ENCODE data around the gene FGF4.

FGF4 gene

DNA sequence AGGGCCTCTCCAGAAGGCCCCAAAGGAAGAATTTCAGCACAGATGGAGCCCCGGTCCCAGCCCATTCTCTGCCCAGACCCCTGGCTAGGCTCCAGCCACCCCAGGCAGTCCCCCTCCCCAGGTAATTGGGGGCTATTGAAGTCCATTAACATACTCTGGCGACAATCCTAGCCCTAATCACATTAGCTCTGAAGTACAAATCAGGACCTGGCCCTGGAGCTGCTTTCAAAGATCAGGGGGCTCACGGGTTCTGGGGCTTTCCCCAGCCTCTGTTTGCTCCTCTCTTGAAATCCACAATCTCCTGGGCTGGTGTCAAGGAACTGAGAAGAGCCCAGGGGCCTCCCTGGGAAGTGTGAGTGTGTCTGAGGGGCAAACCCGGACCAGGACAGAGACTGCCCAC lies 22.3 kb downstream of the FGF4 start:
- H3K4me3 Mint-ChIP-seq = no peak overlapping the region
- peaks cover 8% of the 10 kb centered on the region for H3K4me1 Mint-ChIP-seq
- no peak for DNase-seq
- peaks cover 5% of the 10 kb centered on the region for H3K36me3 Mint-ChIP-seq (ENCODE audit: low read depth)
- TF ChIP-seq, protein P1, sequence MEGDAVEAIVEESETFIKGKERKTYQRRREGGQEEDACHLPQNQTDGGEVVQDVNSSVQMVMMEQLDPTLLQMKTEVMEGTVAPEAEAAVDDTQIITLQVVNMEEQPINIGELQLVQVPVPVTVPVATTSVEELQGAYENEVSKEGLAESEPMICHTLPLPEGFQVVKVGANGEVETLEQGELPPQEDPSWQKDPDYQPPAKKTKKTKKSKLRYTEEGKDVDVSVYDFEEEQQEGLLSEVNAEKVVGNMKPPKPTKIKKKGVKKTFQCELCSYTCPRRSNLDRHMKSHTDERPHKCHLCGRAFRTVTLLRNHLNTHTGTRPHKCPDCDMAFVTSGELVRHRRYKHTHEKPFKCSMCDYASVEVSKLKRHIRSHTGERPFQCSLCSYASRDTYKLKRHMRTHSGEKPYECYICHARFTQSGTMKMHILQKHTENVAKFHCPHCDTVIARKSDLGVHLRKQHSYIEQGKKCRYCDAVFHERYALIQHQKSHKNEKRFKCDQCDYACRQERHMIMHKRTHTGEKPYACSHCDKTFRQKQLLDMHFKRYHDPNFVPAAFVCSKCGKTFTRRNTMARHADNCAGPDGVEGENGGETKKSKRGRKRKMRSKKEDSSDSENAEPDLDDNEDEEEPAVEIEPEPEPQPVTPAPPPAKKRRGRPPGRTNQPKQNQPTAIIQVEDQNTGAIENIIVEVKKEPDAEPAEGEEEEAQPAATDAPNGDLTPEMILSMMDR (IDR thresholded peaks at IDR 0.05) = no peak
- H3K27ac Mint-ChIP-seq = no peak overlapping the region
- peaks cover 8% of the 10 kb centered on the region for H3K9me3 Mint-ChIP-seq
- peaks cover 13% of the 10 kb centered on the region for H3K27me3 Mint-ChIP-seq (ENCODE audit: low read depth, poor library complexity)

DNA sequence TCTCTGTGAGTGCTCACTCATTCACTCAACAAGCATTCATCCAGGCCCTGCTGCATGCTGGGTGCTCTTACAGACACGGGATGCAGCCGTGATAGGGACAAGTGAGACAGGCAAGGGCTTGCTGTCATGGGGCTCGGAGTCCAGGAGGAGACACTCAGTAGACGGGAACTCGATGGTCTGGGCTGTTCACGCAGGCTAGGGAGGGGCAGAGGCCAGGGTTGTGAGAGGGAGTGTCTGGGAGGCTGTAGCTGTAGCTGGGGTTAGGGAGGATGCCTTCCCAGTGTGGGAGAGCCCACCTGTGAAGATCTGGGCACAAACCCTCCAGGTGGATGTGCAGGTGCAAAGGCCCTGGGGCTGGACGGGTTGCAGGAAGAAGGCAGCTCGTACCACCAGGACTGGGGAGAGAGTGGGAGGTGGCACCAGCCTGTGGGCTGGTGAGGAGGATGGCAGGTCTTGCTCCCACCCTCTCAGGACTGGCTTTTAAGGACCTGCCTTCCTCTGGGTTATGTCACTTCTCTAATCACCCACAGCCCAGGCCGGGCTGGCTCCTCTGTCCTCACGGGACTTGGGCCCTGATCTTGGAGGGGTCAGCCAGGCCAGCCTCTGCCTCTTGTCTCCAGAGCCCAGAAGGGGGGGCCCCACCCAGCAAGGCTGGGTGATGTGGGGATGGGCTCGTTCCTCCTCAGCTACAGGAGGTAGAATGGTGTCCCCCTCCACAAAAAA lies 24.1 kb downstream of the FGF4 start:
- Mint-ChIP-seq H3K4me3 (no peak overlapping the region), H3K9me3 (peaks cover 3% of the 10 kb centered on the region), H3K27ac (no peak overlapping the region), H3K36me3 (ENCODE audit: low read depth) (peaks cover 1% of the 10 kb centered on the region), H3K4me1 (peaks cover 24% of the 10 kb centered on the region), H3K27me3 (ENCODE audit: low read depth, poor library complexity) (peaks cover 10% of the 10 kb centered on the region)
- no peak for DNase-seq
- TF ChIP-seq, protein P1 (IDR thresholded peaks at IDR 0.05) = no peak

DNA sequence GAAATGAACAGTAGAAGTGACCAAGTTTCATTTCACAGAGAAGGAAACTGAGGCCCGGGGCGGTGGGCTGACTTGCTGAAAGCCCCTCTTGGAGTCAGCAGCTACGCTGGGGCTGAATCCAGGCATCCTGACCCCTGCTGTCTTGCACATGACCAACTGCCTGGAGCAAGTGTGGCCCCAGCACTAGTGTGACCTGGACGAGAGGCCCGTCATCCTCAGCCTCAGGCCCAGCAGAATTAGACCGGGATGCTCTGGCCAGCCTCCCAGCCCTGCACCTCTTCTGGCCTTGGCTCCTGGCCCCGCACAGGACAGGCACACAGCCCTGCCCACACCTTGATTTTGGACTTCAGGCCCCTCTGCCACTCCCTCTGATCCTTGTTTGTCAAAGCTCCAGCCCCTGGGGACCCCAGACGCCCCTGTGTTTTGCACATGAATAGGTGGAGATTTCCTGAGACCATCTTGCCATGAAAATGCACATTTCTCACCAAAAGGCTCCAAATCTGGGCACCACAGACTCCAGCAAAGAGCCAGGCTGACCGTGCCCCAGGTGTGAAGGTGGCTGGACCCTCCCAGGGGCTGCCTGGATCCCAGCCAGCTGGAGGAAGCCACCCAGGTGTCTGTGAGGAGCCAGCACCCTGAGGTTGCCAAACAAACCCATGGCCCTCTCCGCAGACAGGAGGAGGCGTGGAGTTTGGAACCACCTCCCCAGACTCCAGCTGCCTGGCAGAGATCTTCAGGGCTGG lies 24.9 kb downstream of the FGF4 start:
- Mint-ChIP-seq H3K4me3 (no peak overlapping the region), H3K4me1 (peaks cover 30% of the 10 kb centered on the region), H3K36me3 (ENCODE audit: low read depth) (no peaks in the 10 kb centered on the region), H3K27ac (no peak overlapping the region), H3K9me3 (no peaks in the 10 kb centered on the region), H3K27me3 (ENCODE audit: low read depth, poor library complexity) (peaks cover 10% of the 10 kb centered on the region)
- TF ChIP-seq, protein P1 (IDR thresholded peaks at IDR 0.05) = no peak
- no peak for DNase-seq

DNA sequence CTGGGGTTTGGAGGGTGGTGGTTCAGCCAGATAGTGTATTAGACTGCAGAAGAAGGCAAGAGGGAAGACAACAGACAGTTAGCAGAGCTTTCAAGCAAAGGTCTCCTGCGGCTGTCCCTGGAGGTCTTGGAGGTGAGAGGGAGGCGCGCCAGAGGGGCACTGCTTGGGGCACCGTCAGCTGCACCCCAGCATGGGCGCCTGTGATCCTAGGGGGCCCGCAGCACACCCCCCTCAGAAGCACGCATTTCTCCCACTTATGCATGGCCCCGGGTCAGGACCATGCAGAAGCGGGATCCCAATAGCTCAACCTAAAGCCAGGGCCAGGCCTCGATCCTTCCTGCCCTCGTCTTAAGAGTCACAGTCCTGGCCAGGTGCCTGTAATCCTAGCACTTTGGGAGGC lies 26.5 kb downstream of the FGF4 start:
- Mint-ChIP-seq H3K27me3 (ENCODE audit: low read depth, poor library complexity) (peaks cover 17% of the 10 kb centered on the region), H3K27ac (no peak overlapping the region), H3K4me1 (peaks cover 37% of the 10 kb centered on the region), H3K9me3 (no peaks in the 10 kb centered on the region), H3K36me3 (ENCODE audit: low read depth) (no peaks in the 10 kb centered on the region), H3K4me3 (no peak overlapping the region)
- TF ChIP-seq, protein P1 (IDR thresholded peaks at IDR 0.05) = no peak
- no peak for DNase-seq

DNA sequence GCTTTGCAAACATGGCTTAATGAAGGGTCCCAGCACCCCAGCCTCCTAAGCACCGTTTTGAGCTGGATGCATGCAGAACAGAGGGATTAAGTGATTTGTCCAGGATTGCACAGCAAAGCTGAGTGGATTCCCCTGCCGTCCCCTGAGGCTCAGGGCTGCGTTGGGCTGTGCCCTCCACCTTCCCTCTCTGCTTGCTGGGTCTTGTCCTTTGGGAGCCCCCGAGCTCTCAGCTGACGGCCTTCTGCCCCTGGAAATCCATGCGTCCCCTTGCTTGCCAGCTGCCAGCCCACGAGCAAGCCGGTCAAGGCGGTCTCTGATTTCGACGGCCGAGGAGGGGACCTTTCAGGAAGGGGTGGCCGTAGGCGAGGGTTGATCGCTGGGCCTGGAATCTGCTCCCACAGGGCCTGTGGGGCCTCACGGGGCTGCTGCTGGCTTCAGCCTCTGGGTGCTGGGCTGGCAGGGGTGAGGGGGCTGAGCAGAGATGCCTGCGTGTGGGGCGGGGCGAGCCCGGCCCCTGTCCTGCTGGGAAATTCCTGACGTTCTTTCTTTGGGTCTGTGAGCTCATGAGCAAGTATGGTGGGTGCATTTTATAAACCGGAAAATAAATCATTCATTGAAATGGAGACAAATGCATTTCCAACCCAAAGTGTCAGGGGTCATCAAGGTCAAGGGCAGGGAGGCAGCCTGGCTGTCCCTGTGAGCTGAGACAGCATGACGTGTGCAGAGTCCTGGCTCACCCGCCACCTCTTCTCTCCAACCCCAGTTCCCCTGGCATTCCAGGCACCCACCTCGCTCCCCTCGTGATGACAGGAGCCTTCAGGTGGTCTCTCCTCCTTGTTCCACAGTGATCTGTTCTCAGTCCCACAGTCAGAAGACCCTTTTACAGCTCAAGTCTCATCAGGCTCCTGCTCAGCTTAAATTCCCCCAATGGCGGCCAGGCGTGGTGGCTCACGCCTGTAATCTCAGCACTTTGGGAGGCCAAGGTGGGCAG lies 28.1 kb downstream of the FGF4 start:
- peak; percentile 31 for DNase-seq

More for the DNA sequence above, 28.1 kb downstream of the FGF4 start:
- Mint-ChIP-seq H3K27me3 (ENCODE audit: low read depth, poor library complexity) (peaks cover 21% of the 10 kb centered on the region), H3K4me3 (no peak overlapping the region), H3K36me3 (ENCODE audit: low read depth) (no peaks in the 10 kb centered on the region), H3K9me3 (no peaks in the 10 kb centered on the region), H3K27ac (no peak overlapping the region), H3K4me1 (peaks cover 44% of the 10 kb centered on the region)
- TF ChIP-seq, protein P1 (IDR thresholded peaks at IDR 0.05) = no peak

All from nephron progenitor cell (in vitro differentiated cells).